ENCODE measurements around the gene SNX13. TPM values are rescaled to one million over a fixed set of nuclear protein-coding genes. Genes with fewer than 3 reads are reported as not detected.

SNX13 gene
- total RNA-seq, 6 experiments from 2014 or later = 29.0 to 33.1 (median 30.3) TPM

- Mint-ChIP-seq H3K27ac (no peak overlapping the region), H3K36me3 (ENCODE audit: low read depth) (peaks cover 15% of the 10 kb centered on the region), H3K4me3 (no peak overlapping the region), H3K9me3 (no peaks in the 10 kb centered on the region), H3K4me1 (ENCODE audit: low read depth) (no peaks in the 10 kb centered on the region), H3K27me3 (ENCODE audit: insufficient read depth) (no peaks in the 10 kb centered on the region; the same call in 1 of the 2 replicates)
- no peak for DNase-seq
- no peak for TF ChIP-seq CTCF (IDR thresholded peaks at IDR 0.05)
These were observed 57.6 kb downstream of the SNX13 start for GRCh38 chr7:17882685-17883084.

- Mint-ChIP-seq H3K9me3 (no peaks in the 10 kb centered on the region), H3K4me1 (ENCODE audit: low read depth) (no peaks in the 10 kb centered on the region), H3K27ac (no peak overlapping the region), H3K36me3 (ENCODE audit: low read depth) (0 out of 2 replicates have a peak, but pooled peaks cover 4% of the 10 kb centered on the region), H3K27me3 (ENCODE audit: insufficient read depth) (no peaks in the 10 kb centered on the region; the same call in 1 of the 2 replicates), H3K4me3 (no peak overlapping the region)
- no peak for DNase-seq
- TF ChIP-seq CTCF (IDR thresholded peaks at IDR 0.05) = no peak
These were observed 61.1 kb downstream of the SNX13 start for GRCh38 chr7:17879075-17879661.

GRCh38 chr7:17878627-17879026 lies 61.7 kb downstream of the SNX13 start:
- no peaks in the 10 kb centered on the region for H3K4me1 Mint-ChIP-seq (ENCODE audit: low read depth)
- no peak for TF ChIP-seq CTCF (IDR thresholded peaks at IDR 0.05)
- no peak for DNase-seq
- H3K36me3 Mint-ChIP-seq (ENCODE audit: low read depth) = 0 out of 2 replicates have a peak, but pooled peaks cover 4% of the 10 kb centered on the region
- H3K27me3 Mint-ChIP-seq (ENCODE audit: insufficient read depth) = no peaks in the 10 kb centered on the region; the same call in 1 of the 2 replicates
- no peak overlapping the region for H3K27ac Mint-ChIP-seq
- H3K9me3 Mint-ChIP-seq = no peaks in the 10 kb centered on the region
- H3K4me3 Mint-ChIP-seq = no peak overlapping the region

- no peak overlapping the region for H3K27ac Mint-ChIP-seq
- no peak for TF ChIP-seq CTCF (IDR thresholded peaks at IDR 0.05)
- no peaks in the 10 kb centered on the region for H3K4me1 Mint-ChIP-seq (ENCODE audit: low read depth)
- H3K27me3 Mint-ChIP-seq (ENCODE audit: insufficient read depth) = no peaks in the 10 kb centered on the region
- DNase-seq = no peak
- H3K4me3 Mint-ChIP-seq = no peak overlapping the region
- no peaks in the 10 kb centered on the region for H3K9me3 Mint-ChIP-seq
- H3K36me3 Mint-ChIP-seq (ENCODE audit: low read depth) = peaks cover 38% of the 10 kb centered on the region
These were observed 68.3 kb downstream of the SNX13 start for GRCh38 chr7:17871815-17872533.

GRCh38 chr7:17870406-17870805 lies 69.9 kb downstream of the SNX13 start:
- no peak for DNase-seq
- Mint-ChIP-seq H3K36me3 (ENCODE audit: low read depth) (peaks cover 51% of the 10 kb centered on the region), H3K27ac (no peak overlapping the region), H3K27me3 (ENCODE audit: insufficient read depth) (no peaks in the 10 kb centered on the region), H3K4me1 (ENCODE audit: low read depth) (no peaks in the 10 kb centered on the region), H3K4me3 (no peak overlapping the region), H3K9me3 (no peaks in the 10 kb centered on the region)
- no peak for TF ChIP-seq CTCF (IDR thresholded peaks at IDR 0.05)

All from HFFc6 (cell line).